Tibial artery (tissue), 4 donors: ENCODE measurements around the gene UBA5.
"Not testable (repeated sequence)": the region's sequence is repeated elsewhere in the genome, so short reads cannot be mapped to it uniquely, and the experiment has no call there.

Experiments
- DNase-seq, 2 donors: peaks; one replicate each; pipeline ENCODE4 v3.0.0-alpha.2; 2019
- H3K27ac ChIP-seq, 2 donors: fragments of 200-600 bp; sonication (generic) in 1 of 2; 1 replicate in 1 of 2; 2 replicates in 1 of 2; pipeline ENCODE4 v1.5.1; 2018 to 2019; ENCODE audit warnings: mild to moderate bottlenecking in 1 of 2
- H3K27me3 ChIP-seq, 2 donors: fragments of 200-600 bp; sonication (generic) in 1 of 2; one replicate each; pipeline versions ENCODE4 v1.5.1 to v1.6.0; 2016 to 2019
- H3K36me3 ChIP-seq, 3 donors: fragments of 200-600 bp; sonication (generic) in 2 of 3; one replicate each; pipeline ENCODE4 v1.5.1; 2016 to 2019; ENCODE audit warnings: mild to moderate bottlenecking in 2 of 3
- H3K4me1 ChIP-seq, 4 donors: fragments of 200-600 bp; sonication (generic) in 2 of 4; 1 replicate in 3 of 4; 2 replicates in 1 of 4; pipeline ENCODE4 v1.5.1; 2016 to 2019
- H3K4me3 ChIP-seq, 2 donors: fragments of 200-600 bp; sonication (generic) in 1 of 2; 1 replicate in 1 of 2; 2 replicates in 1 of 2; pipeline ENCODE4 v1.5.1; 2018 to 2019; ENCODE audit warnings: mild to moderate bottlenecking in 2 of 2
- H3K9me3 ChIP-seq, 3 donors: fragments of 200-600 bp; sonication (generic) in 1 of 3; one replicate each; pipeline ENCODE4 v1.5.1; 2016 to 2019
- intact Hi-C: fragments of 100-400 bp; cut with DNase I; formaldehyde crosslinking; loops from one replicate; pipeline ENCODE4 v1.15.0; 2023; ENCODE audit warnings: low total_unique reads
- TF ChIP-seq, protein P1 (sequence below), 2 experiments: fragments of 200-600 bp in 1 of 2; fragments of 450-650 bp in 1 of 2; IDR thresholded peaks; one replicate each; pipeline ENCODE4 v1.5.1; 2017 to 2019; ENCODE audit warnings: antibody characterized with exemption in 2 of 2, mild to moderate bottlenecking in 1 of 2, moderate library complexity in 1 of 2

The UBA5 gene

DNA sequence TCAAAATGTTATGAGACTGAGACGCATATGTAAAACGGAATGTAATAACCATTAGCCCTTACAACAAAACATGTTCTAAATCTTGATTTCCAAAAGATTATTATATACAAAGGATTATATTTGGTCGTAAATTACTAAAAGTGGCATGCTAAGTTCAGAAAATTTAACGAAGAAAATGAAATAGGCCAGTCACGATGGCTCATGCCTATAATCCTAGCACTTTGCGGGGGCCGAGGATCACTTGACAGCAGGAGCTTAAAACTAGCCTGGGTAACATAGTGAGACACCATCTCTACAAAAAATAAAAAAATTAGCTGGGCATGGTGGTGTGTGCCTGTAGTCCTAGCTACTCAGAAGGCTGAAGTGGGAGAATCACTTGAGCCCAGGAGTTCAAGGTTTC lies 29.5 kb upstream of the UBA5 start:
- Histone ChIP-seq H3K4me1 (peaks cover 0 to 6% (median 3%) of the 10 kb centered on the region in 4 donors), H3K27ac (no peak overlapping the region)
- intact Hi-C loops = no loop called here

DNA sequence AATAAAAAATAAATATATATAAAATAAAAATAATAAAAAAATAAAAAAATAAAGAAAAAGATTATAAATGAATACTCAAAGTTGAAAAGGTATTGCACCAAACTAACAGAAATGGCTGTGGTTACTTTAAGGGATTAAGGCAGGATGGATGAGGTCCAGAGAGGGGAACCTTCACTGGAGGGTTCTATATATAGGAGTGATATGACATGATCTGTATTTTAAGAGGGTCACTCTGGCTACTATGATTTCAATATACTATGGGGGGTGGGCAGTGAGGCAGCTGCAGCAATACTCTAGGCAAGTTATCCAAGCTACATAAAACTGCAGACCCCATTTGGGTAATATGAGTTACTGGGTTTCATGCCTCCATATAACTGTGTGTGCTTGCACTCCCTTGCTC lies 25.1 kb upstream of the UBA5 start:
- Histone ChIP-seq H3K27me3 (no peaks in the 10 kb centered on the region), H3K36me3 (peaks cover 15 to 32% (median 31%) of the 10 kb centered on the region in 3 donors), H3K4me1 (no peaks in the 10 kb centered on the region), H3K4me3 (no peak overlapping the region), H3K9me3 (no peaks in the 10 kb centered on the region), H3K27ac (no peak overlapping the region)
- DNase-seq = no peak
- intact Hi-C loops = no loop called here
- TF ChIP-seq, protein P1, sequence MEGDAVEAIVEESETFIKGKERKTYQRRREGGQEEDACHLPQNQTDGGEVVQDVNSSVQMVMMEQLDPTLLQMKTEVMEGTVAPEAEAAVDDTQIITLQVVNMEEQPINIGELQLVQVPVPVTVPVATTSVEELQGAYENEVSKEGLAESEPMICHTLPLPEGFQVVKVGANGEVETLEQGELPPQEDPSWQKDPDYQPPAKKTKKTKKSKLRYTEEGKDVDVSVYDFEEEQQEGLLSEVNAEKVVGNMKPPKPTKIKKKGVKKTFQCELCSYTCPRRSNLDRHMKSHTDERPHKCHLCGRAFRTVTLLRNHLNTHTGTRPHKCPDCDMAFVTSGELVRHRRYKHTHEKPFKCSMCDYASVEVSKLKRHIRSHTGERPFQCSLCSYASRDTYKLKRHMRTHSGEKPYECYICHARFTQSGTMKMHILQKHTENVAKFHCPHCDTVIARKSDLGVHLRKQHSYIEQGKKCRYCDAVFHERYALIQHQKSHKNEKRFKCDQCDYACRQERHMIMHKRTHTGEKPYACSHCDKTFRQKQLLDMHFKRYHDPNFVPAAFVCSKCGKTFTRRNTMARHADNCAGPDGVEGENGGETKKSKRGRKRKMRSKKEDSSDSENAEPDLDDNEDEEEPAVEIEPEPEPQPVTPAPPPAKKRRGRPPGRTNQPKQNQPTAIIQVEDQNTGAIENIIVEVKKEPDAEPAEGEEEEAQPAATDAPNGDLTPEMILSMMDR (IDR thresholded peaks at IDR 0.05) = no peak

More for the DNA sequence above, 29.5 kb upstream of the UBA5 start:
- TF ChIP-seq, protein P1 (IDR thresholded peaks at IDR 0.05) = no peak
- H3K9me3 ChIP-seq = no peaks in the 10 kb centered on the region
- no peak for DNase-seq
- H3K36me3 ChIP-seq = peaks cover 10 to 26% (median 16%) of the 10 kb centered on the region in 3 donors
- no peaks in the 10 kb centered on the region for H3K27me3 ChIP-seq
- H3K4me3 ChIP-seq = no peak overlapping the region

DNA sequence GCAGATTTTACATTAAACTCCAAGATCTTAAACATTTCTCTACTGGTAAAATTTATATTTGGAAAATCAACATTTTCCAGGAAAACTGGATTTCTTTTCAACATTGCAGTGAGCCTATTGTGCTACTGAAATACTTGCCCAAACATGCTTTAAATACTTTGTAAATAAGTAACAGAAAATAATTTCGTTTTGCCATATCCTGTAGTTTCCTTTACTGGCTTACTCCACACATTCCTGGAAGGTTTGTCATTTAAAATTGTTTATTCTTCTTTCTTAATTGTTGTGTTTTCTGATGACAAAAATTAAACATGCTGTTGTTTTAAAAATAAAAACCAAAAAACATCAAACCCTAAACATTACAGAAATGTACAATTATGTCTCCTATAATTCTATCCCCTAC lies 22.5 kb upstream of the UBA5 start:
- Histone ChIP-seq H3K27me3 (no peaks in the 10 kb centered on the region), H3K4me3 (no peak overlapping the region), H3K27ac (no peak overlapping the region), H3K9me3 (no peaks in the 10 kb centered on the region), H3K36me3 (peaks cover 15 to 44% (median 26%) of the 10 kb centered on the region in 3 donors), H3K4me1 (no peaks in the 10 kb centered on the region)
- TF ChIP-seq, protein P1 (IDR thresholded peaks at IDR 0.05) = no peak
- DNase-seq = no peak
- intact Hi-C loops = no loop called here

DNA sequence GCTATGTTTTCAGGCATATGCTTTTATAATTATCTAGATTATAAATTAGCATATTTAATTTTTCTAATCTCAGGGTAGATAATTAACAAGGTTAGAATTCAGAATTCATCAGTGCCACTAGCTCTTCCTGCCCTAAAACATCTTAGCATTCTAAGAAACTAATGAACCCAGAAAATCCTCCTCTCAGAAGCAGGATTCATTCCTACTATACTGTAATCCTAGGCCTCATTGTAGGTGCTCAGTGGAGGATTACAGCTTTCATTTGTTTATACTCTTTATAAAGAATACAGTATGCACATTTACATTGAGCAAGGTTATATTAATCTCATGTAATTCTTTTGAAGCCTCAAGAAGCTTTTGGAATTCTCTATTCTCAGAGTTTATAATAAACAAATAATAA lies 21.4 kb upstream of the UBA5 start:
- Histone ChIP-seq H3K36me3 (peaks cover 15 to 44% (median 26%) of the 10 kb centered on the region in 3 donors), H3K4me1 (no peaks in the 10 kb centered on the region), H3K27me3 (no peaks in the 10 kb centered on the region), H3K27ac (no peak overlapping the region), H3K9me3 (no peaks in the 10 kb centered on the region), H3K4me3 (no peak overlapping the region)
- TF ChIP-seq, protein P1 (IDR thresholded peaks at IDR 0.05) = no peak
- intact Hi-C loops = no loop called here
- no peak for DNase-seq

DNA sequence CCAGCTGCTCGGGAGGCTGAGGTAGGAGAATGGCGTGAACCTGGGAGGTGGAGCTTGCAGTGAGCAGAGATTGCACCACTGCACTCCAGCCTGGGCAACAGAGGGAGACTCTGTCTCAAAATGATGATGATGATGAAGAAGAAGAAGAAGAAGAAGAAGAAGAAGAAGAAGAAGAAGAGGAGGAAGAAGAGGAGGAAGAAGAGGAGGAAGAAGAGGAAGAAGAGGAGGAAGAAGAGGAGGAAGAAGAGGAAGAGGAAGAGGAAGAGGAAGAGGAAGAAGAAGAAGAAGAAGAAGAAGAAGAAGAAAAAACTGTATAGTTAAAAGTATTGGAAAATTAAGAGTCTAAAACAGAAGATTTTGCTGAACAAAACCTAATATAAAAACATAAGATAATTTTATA lies 18.7 kb upstream of the UBA5 start:
- H3K27ac ChIP-seq, H3K4me1 ChIP-seq, H3K27me3 ChIP-seq, DNase-seq, H3K4me3 ChIP-seq, H3K9me3 ChIP-seq, intact Hi-C loops: not testable (repeated sequence)
- peaks cover 15 to 36% (median 23%) of the 10 kb centered on the region in 3 donors for H3K36me3 ChIP-seq

DNA sequence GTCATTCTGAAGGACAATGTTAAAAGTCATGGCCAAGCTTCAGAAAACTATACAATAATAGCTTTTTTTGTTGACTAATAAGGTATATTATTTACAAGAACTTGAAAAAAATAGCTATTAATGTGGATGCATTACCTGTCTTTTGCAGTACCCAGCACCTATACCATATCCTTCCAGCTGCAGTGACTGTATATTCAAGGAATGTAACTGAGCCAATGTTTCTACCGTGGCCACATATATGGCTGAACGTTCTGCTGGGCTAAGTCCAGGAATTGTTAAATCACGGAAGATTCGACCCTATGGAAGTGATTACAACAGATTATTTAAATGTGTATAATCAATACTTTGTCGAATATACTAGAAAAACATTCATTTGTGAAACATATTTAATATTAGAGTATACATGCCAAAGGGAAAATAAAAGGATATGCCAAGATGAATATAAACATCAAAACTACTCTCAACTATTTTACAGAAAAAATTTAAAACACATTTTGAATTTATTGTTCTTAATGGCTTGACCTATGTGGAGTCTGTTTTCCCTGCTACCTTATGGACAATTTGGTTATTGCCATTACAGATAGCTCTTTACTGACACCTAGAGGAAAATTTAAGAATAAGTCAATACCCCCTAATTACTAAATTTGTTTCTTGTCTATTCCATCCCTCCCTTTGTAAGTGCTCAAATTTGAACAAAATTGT lies 18.1 kb upstream of the UBA5 start:
- no peak overlapping the region for H3K27ac ChIP-seq
- H3K27me3 ChIP-seq = no peaks in the 10 kb centered on the region
- no peaks in the 10 kb centered on the region for H3K4me1 ChIP-seq
- TF ChIP-seq, protein P1 (IDR thresholded peaks at IDR 0.05) = peak; percentile 86 to 87
- H3K4me3 ChIP-seq = no peak overlapping the region
- H3K36me3 ChIP-seq = peaks cover 15 to 32% (median 17%) of the 10 kb centered on the region in 3 donors
- intact Hi-C loops = no loop called here
- no peaks in the 10 kb centered on the region for H3K9me3 ChIP-seq
- no peak for DNase-seq
